Lower leg skin (tissue), 3 donors: ENCODE measurements around the gene SLC3A2.

ENCODE experiments used
- POLR2A ChIP-seq, 2 donors: fragments of 450-650 bp; IDR thresholded peaks; one replicate each; pipeline ENCODE4 v1.6.1; 2016 to 2017; ENCODE audit warnings: antibody characterized with exemption in 2 of 2, mild to moderate bottlenecking in 1 of 2, moderate library complexity in 1 of 2
- TF ChIP-seq, protein P1 (sequence below), 3 donors: fragments of 450-650 bp; IDR thresholded peaks; one replicate each; pipeline ENCODE4 v1.5.1; 2016; ENCODE audit warnings: antibody characterized with exemption in 3 of 3, mild to moderate bottlenecking in 3 of 3, moderate library complexity in 2 of 3

DNA sequence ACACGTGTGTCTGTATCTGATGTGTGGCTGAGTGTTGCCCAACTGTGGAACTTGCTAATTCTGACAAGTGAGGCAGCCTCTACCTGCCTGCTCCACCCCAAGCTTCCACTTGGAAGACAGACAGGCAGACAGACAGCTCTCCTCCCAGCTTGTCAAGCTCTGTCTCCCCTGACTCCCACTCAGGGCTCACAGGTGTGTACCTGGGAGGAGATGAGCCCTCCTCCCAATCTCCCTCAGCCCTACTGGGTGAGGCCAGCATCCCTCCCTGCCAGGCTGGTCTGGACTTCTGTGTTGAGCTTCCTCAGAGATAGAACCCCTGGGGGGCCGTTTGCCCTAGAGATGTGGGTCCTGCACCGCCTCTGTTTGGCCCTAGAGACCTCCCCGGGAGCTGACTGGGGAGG, 41.5 kb downstream of the SLC3A2 start:
- TF ChIP-seq, protein P1, sequence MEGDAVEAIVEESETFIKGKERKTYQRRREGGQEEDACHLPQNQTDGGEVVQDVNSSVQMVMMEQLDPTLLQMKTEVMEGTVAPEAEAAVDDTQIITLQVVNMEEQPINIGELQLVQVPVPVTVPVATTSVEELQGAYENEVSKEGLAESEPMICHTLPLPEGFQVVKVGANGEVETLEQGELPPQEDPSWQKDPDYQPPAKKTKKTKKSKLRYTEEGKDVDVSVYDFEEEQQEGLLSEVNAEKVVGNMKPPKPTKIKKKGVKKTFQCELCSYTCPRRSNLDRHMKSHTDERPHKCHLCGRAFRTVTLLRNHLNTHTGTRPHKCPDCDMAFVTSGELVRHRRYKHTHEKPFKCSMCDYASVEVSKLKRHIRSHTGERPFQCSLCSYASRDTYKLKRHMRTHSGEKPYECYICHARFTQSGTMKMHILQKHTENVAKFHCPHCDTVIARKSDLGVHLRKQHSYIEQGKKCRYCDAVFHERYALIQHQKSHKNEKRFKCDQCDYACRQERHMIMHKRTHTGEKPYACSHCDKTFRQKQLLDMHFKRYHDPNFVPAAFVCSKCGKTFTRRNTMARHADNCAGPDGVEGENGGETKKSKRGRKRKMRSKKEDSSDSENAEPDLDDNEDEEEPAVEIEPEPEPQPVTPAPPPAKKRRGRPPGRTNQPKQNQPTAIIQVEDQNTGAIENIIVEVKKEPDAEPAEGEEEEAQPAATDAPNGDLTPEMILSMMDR (IDR thresholded peaks at IDR 0.05): no peak
- TF ChIP-seq POLR2A (IDR thresholded peaks at IDR 0.05): no peak
